GM12801 (cell line): ENCODE data around the gene OGFOD2.

Experiments used
- CTCF ChIP-seq: IDR thresholded peaks from one replicate; pipeline ENCODE4 v1.5.1; 2011; ENCODE audit warnings: control low read depth; ENCODE audit not compliant: insufficient read length; ENCODE audit errors: extremely low read depth

The OGFOD2 gene

GRCh38 chr12:122994781-122995502 lies 19.9 kb downstream of the OGFOD2 start:
- no peak for TF ChIP-seq CTCF

- no peak for TF ChIP-seq CTCF
Observed at GRCh38 chr12:122995503-122996187, 20.6 kb downstream of the OGFOD2 start.

- no peak for TF ChIP-seq CTCF
Observed at GRCh38 chr12:122996188-122996601, 21.2 kb downstream of the OGFOD2 start.

GRCh38 chr12:122996621-122997342 lies 21.7 kb downstream of the OGFOD2 start:
- TF ChIP-seq CTCF: no peak

GRCh38 chr12:122997343-122998250 lies 22.6 kb downstream of the OGFOD2 start:
- no peak for TF ChIP-seq CTCF

GRCh38 chr12:122998316-122998715 lies 23.3 kb downstream of the OGFOD2 start:
- TF ChIP-seq CTCF: no peak
